ENCODE results near the gene PPP1R9A.

Gene PPP1R9A

DNA sequence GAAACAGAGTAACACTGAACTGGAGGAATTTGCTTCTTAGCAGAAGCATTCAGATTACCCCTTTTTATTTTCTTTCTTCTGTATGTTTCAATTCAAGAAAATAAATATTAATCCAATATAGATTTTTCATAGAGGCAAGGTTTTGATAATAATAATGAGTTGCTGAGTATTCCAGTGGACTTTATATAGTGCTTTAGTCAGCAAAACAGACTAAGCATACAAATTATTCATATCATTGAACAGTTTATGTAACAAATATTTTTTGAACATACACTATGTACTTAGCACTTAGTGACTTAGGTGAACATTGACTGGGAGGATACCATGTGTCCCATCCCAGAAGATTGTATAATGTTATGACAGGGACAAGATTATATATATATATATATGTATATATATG is 32.0 kb downstream of the PPP1R9A start (continued):
- TF ChIP-seq, protein P1, sequence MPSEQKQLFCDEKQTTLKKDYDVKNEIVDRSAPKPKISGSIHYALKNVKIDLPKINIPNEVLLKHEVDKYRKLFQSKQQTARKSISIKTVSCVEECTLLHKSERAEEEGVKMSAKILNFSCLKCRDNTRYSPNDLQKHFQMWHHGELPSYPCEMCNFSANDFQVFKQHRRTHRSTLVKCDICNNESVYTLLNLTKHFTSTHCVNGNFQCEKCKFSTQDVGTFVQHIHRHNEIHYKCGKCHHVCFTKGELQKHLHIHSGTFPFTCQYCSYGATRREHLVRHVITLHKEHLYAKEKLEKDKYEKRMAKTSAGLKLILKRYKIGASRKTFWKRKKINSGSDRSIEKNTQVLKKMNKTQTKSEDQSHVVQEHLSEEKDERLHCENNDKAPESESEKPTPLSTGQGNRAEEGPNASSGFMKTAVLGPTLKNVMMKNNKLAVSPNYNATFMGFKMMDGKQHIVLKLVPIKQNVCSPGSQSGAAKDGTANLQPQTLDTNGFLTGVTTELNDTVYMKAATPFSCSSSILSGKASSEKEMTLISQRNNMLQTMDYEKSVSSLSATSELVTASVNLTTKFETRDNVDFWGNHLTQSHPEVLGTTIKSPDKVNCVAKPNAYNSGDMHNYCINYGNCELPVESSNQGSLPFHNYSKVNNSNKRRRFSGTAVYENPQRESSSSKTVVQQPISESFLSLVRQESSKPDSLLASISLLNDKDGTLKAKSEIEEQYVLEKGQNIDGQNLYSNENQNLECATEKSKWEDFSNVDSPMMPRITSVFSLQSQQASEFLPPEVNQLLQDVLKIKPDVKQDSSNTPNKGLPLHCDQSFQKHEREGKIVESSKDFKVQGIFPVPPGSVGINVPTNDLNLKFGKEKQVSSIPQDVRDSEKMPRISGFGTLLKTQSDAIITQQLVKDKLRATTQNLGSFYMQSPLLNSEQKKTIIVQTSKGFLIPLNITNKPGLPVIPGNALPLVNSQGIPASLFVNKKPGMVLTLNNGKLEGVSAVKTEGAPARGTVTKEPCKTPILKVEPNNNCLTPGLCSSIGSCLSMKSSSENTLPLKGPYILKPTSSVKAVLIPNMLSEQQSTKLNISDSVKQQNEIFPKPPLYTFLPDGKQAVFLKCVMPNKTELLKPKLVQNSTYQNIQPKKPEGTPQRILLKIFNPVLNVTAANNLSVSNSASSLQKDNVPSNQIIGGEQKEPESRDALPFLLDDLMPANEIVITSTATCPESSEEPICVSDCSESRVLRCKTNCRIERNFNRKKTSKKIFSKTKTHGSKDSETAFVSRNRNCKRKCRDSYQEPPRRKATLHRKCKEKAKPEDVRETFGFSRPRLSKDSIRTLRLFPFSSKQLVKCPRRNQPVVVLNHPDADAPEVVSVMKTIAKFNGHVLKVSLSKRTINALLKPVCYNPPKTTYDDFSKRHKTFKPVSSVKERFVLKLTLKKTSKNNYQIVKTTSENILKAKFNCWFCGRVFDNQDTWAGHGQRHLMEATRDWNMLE (tag by site-specific recombination; conservative IDR thresholded peaks at IDR 0.05; ENCODE audit: low read depth): no peak
- TF ChIP-seq, protein P2, sequence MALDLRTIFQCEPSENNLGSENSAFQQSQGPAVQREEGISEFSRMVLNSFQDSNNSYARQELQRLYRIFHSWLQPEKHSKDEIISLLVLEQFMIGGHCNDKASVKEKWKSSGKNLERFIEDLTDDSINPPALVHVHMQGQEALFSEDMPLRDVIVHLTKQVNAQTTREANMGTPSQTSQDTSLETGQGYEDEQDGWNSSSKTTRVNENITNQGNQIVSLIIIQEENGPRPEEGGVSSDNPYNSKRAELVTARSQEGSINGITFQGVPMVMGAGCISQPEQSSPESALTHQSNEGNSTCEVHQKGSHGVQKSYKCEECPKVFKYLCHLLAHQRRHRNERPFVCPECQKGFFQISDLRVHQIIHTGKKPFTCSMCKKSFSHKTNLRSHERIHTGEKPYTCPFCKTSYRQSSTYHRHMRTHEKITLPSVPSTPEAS (tag by site-specific recombination; IDR thresholded peaks at IDR 0.05): no peak
- TF ChIP-seq OSR2 (tag by site-specific recombination; IDR thresholded peaks at IDR 0.05): no peak

GRCh38 chr7:94940241-94940640 is 32.8 kb downstream of the PPP1R9A start:
- ChIA-PET POLR2A (interaction anchor here (0.5 kb wide), 1 partner anchor 284 kb away, joined by 3 read pairs; no protein-coding TSS in a partner anchor), CTCF (no interaction called here)
- TF ChIP-seq ZNF701 (tag by site-specific recombination; IDR thresholded peaks at IDR 0.05) (no peak), ZNF621 (tag by site-specific recombination; IDR thresholded peaks at IDR 0.05) (no peak), ZNF16 (tag by site-specific recombination; IDR thresholded peaks at IDR 0.05; ENCODE audit: low read depth) (no peak), ZNF354C (tag by site-specific recombination; IDR thresholded peaks at IDR 0.05; ENCODE audit: borderline replicate concordance, low read depth) (no peak)
- H3K4me3 ChIP-seq (ENCODE audit: low read depth, low read length): no peak overlapping the region
- H3K36me3 ChIP-seq (ENCODE audit: control insufficient read depth in 2 of 2, insufficient read depth in 1 of 2, low read length in 2 of 2): no peaks in the 10 kb centered on the region
- peaks cover 17% of the 10 kb centered on the region for H3K4me1 ChIP-seq (ENCODE audit: control insufficient read depth, insufficient read depth, low read length)
- H3K27ac ChIP-seq (ENCODE audit: extremely low read depth, low read depth, low read length): no peak overlapping the region
- no peaks in the 10 kb centered on the region for H3K9me3 ChIP-seq (ENCODE audit: control insufficient read depth, insufficient read depth, low read depth, low read length)

GRCh38 chr7:94941844-94942632 is 34.6 kb downstream of the PPP1R9A start:
- Histone ChIP-seq H3K4me1 (ENCODE audit: control insufficient read depth, insufficient read depth, low read length) (peaks cover 11% of the 10 kb centered on the region), H3K36me3 (ENCODE audit: control insufficient read depth in 2 of 2, insufficient read depth in 1 of 2, low read length in 2 of 2) (no peaks in the 10 kb centered on the region), H3K9me3 (ENCODE audit: control insufficient read depth, insufficient read depth, low read depth, low read length) (no peaks in the 10 kb centered on the region), H3K4me3 (ENCODE audit: low read depth, low read length) (no peak overlapping the region), H3K27ac (ENCODE audit: extremely low read depth, low read depth, low read length) (no peak overlapping the region)
- TF ChIP-seq, protein P3, sequence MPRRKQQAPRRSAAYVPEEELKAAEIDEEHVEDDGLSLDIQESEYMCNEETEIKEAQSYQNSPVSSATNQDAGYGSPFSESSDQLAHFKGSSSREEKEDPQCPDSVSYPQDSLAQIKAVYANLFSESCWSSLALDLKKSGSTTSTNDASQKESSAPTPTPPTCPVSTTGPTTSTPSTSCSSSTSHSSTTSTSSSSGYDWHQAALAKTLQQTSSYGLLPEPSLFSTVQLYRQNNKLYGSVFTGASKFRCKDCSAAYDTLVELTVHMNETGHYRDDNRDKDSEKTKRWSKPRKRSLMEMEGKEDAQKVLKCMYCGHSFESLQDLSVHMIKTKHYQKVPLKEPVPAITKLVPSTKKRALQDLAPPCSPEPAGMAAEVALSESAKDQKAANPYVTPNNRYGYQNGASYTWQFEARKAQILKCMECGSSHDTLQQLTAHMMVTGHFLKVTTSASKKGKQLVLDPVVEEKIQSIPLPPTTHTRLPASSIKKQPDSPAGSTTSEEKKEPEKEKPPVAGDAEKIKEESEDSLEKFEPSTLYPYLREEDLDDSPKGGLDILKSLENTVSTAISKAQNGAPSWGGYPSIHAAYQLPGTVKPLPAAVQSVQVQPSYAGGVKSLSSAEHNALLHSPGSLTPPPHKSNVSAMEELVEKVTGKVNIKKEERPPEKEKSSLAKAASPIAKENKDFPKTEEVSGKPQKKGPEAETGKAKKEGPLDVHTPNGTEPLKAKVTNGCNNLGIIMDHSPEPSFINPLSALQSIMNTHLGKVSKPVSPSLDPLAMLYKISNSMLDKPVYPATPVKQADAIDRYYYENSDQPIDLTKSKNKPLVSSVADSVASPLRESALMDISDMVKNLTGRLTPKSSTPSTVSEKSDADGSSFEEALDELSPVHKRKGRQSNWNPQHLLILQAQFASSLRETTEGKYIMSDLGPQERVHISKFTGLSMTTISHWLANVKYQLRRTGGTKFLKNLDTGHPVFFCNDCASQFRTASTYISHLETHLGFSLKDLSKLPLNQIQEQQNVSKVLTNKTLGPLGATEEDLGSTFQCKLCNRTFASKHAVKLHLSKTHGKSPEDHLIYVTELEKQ (tag by site-specific recombination; IDR thresholded peaks at IDR 0.05; ENCODE audit: borderline replicate concordance): no peak
- peak; percentile 26; the same call in 1 of the 2 replicates for TF ChIP-seq GLIS1 (tag by site-specific recombination; IDR thresholded peaks at IDR 0.05)
- TF ChIP-seq, protein P4, sequence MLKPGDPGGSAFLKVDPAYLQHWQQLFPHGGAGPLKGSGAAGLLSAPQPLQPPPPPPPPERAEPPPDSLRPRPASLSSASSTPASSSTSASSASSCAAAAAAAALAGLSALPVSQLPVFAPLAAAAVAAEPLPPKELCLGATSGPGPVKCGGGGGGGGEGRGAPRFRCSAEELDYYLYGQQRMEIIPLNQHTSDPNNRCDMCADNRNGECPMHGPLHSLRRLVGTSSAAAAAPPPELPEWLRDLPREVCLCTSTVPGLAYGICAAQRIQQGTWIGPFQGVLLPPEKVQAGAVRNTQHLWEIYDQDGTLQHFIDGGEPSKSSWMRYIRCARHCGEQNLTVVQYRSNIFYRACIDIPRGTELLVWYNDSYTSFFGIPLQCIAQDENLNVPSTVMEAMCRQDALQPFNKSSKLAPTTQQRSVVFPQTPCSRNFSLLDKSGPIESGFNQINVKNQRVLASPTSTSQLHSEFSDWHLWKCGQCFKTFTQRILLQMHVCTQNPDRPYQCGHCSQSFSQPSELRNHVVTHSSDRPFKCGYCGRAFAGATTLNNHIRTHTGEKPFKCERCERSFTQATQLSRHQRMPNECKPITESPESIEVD (tag by site-specific recombination; IDR thresholded peaks at IDR 0.05): peak; percentile 40
- ChIA-PET POLR2A (no interaction called here), CTCF (no interaction called here)
